OCI-LY1 (cell line): Measurements from ENCODE around the gene EMC1.

Experiments used
- CTCF ChIP-seq: fragments of 200-600 bp; sonication (generic), shearing (Covaris generic); IDR thresholded peaks from 2 replicates; pipeline ENCODE4 v1.5.1; 2017; ENCODE audit warnings: mild to moderate bottlenecking, antibody characterized with exemption, low read length, moderate library complexity, mixed read lengths
- EZH2 ChIP-seq: fragments of 200-600 bp; sonication (generic), shearing (Covaris generic); IDR thresholded peaks from 2 replicates; pipeline ENCODE4 v1.8.0; 2017; ENCODE audit warnings: borderline replicate concordance, mixed run types, mild to moderate bottlenecking, antibody characterized with exemption, low read length, moderate library complexity, mixed read lengths

DNA sequence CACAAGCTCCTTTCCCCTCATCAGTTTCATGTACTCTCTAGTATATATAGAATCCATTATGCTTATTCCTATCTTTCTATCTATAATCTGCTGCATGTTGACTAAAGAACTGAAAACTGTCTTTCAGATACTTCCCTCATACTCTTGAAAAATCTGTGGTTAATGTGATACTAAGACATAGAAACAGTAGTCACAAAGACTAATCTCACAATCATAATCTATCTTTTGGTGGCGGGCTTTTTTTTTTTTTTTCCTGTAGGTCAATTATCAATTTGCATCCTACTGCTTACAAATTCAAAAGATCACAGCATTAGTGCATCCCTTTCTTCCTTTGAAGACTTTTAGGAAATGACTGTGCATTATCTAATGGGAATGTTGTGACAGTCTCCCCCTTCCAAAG is 45.9 kb downstream of the EMC1 start:
- no peak for TF ChIP-seq CTCF
- no peak for TF ChIP-seq EZH2
